Frontal cortex (tissue), 4 donors: ENCODE measurements around the gene PCDHB1. TPM values are rescaled to one million over a fixed set of nuclear protein-coding genes. Genes with fewer than 3 reads are reported as not detected.

Experiments used
- DNase-seq, 2 donors: peaks; one replicate each; pipeline ENCODE4 v3.0.0; 2012; ENCODE audit warnings: low spot score in 2 of 2
- FAIRE-seq: peaks from 2 replicates; lab custom pipeline; 2012; peaks lifted over from hg19 to GRCh38; lab: Jason Lieb, UNC
- total RNA-seq: library from RNA; depleted of rRNA; stranded (reverse); fragments of >200 nt; gene quantifications from one replicate; pipeline ENCODE4 v1.2.3, GENCODE V29; 2014
- donor health status: control.
- donor health status: control.
- donor health status: control.

Gene PCDHB1, protein sequence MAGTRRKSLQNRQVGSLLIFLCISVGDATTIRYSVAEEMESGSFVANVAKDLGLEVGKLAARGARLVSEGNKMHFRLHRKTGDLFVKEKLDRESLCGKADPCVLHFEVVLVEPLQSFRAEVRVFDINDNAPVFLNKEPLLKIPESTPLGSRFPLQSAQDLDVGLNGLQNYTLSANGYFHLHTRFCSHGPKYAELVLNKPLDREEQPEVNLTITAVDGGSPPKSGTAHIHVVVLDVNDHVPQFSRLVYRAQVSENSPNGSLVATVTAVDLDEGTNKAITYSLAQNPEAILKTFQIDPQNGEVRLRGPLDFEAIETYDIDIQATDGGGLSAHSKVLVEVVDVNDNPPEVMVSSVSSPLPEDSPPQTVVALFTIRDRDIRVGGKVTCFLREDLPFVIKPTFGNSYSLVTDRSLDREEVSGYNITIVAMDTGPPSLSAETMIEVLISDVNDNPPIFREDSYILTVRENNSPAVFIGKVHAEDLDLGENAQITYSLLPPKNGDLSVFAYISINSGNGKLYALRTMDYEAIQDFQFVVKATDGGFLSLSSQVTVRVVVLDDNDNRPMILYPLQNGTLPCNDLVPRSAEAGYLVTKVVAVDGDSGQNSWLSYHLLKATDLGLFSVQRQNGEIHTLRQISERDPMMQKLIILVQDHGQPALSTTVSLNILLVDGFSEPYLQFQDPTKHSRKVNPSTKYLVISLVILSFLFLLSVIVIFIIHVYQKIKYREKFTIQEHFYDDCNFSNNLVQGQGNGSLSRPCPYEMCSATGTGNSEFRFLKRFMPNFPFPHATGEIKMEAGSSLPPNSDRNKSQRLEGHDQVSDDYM
- total RNA-seq: 0.82 TPM

- no peak for DNase-seq
- FAIRE-seq: no peak
Observed at GRCh38 chr5:141050622-141051520, at the start of gene PCDHB1. TSS of gene PCDHB1 (plus strand) at chr5:141051374. CDS start at chr5:141051471, 97 bp downstream.

DNA sequence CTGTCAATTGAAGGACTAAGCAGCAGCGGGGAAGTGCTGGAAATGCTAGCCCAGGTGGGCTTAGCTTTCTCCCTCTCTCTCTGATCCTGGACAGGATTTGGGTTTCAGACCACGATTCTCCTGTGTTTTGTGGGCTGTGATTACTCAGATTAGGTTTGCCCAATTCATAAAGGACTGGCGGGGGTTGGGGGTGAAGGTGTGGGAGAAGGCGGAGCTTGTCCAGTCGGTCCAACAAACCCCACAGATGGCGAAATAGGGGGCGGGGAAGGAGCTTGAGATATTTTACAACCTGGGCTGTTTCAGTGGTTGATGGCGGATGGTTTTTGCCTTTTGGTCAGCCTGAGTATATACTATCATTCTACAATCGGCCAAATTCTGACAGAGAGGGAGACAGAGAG lies 49.7 kb upstream of the PCDHB1 start:
- FAIRE-seq (no peak), DNase-seq (no peak)

GRCh38 chr5:141001844-141002604 lies 49.1 kb upstream of the PCDHB1 start:
- DNase-seq: peak in 1 of 2 donors; percentile 23
- no peak for FAIRE-seq

- no peak for DNase-seq
- no peak for FAIRE-seq
Observed at GRCh38 chr5:141002605-141002965, 48.6 kb upstream of the PCDHB1 start.

GRCh38 chr5:141003031-141003430 lies 48.1 kb upstream of the PCDHB1 start:
- DNase-seq (no peak), FAIRE-seq (no peak)

- FAIRE-seq (no peak), DNase-seq (no peak)
Observed at GRCh38 chr5:141003791-141004611, 47.2 kb upstream of the PCDHB1 start.

DNA sequence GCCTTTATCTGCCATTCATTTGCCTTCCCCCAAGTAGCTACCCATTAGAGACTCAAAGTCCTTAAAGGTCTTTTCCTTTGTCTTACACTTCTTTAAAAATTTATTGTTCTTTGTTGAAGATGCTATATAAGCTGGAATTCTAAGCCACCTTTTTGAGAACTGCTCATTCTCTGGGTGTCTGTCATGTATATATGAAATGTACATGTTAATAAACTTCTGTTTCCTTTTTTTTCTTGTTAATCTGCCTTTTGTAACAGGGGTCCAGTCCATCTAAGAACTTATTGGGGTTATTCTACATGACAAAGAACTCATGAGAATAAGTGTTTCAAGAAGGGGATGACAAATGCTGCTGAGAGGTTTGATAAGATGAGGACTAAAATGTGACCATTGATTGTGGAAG lies 43.4 kb upstream of the PCDHB1 start:
- FAIRE-seq (no peak), DNase-seq (no peak)

- FAIRE-seq (no peak), DNase-seq (no peak)
Observed at GRCh38 chr5:141010047-141010793, 41.0 kb upstream of the PCDHB1 start.

DNA sequence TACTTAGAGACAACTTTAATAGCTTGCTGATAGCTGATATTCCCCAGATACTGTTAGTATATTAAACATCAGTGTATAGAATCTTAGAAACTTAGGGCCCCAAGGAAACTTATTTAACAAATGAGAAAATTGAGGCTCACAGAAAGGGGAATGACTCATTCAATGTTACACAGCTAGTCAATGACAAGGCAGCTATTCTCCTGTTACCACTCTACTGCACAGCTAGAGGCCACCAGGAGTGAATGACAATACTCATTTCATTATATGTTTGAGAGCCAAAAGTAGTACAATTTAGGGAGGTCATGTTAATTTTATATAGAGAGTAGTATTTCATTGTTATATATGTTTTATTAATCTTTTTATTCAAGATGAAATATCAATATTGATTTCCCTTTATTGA lies 33.2 kb upstream of the PCDHB1 start:
- DNase-seq: no peak
- FAIRE-seq: no peak

DNA sequence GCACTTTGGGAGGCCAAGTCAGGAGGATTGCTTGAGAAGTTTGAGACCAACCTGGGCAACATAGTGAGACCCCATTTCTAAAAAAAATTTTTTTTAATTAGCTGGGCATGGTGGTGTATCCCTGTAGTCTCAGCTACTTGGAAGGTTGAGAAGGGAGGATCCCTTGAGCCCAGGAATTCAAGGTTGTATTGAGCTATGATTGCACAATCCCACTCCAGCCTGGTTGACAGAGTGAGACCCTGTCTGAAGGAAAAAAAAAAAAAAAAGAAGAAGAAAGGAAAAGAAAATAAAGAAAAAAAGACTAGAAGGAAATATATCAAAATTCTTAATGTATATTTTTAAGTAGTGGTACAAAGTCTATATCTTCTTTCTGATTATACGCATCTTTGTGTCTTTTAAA lies 28.8 kb upstream of the PCDHB1 start:
- FAIRE-seq: no peak

DNA sequence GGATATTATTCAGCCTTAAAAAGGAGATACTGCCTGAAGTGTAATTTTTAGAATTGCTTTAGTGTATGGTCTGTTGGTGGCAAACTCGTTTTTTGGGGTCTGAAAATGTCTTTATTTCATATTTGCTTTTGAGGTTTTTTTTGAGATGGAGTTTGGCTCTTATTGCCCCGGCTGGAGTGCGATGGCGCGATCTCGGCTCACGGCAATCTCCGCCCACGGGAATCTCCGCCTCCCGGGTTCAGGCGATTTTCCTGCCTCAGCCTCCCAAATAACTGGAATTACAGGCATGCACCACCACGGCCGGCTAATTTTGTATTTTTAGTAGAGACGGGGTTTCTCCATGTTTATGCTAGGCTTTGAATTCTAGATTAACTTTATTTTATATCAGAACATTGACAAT lies 20.2 kb upstream of the PCDHB1 start:
- no peak for FAIRE-seq
- DNase-seq: no peak

More for the DNA sequence above, 28.8 kb upstream of the PCDHB1 start:
- DNase-seq: no peak

GRCh38 chr5:141032626-141033025 lies 18.5 kb upstream of the PCDHB1 start:
- FAIRE-seq (no peak), DNase-seq (no peak)

DNA sequence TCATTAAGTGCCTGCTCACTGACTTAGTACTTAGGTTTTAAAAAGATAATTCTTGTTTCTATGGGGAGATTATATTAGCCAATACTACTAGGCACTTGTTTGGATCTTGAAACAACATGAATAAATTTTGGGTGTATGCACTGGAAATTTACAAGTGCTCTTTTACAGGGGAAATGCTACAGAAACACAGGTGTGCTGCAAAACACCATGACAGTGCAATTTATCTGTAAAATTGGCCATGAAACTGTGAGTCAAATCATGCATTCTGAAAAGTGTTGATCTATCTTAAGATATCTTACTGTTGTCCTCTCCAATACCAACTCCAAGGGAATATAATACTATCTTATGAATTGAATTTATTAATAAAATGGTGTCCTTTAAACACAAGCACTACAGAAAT lies 12.1 kb upstream of the PCDHB1 start:
- FAIRE-seq (no peak), DNase-seq (no peak)

DNA sequence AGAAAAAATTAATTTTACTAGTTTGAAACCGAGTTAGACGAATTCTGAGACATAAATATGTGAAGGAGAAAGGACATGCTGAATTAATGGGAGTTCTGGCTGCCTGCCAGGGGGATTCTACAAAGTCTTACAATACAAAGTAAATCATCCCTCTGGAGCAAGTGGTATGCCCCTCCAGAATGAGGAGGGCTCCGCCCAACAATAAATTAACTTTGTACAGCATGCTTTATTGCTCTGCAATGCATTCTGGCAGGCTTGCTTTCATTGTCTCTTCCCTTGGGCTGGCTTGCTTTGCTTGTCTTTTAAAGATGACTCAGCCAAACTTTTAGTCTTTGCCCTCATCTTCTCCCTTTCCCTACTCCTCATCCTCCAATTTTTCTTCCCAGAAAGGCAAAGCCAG lies 11.7 kb upstream of the PCDHB1 start:
- no peak for DNase-seq
- no peak for FAIRE-seq

- no peak for FAIRE-seq
- DNase-seq: peak; percentile 41 to 44
Observed at GRCh38 chr5:141040093-141040770, 10.9 kb upstream of the PCDHB1 start.

- DNase-seq (peak; percentile 84 to 86), FAIRE-seq (peak; percentile 99)
Observed at GRCh38 chr5:141040771-141041426, 10.3 kb upstream of the PCDHB1 start.

GRCh38 chr5:141041427-141041785 lies 9.8 kb upstream of the PCDHB1 start:
- no peak for FAIRE-seq
- no peak for DNase-seq
